Small intestine (tissue), 7 donors: Measurements from ENCODE around the gene EAPP. TPM values are rescaled to one million over a fixed set of nuclear protein-coding genes. Genes with fewer than 3 reads are reported as not detected.

Experiments
- DNase-seq, 2 donors: peaks; one replicate each; pipeline versions ENCODE4 v3.0.0 to v3.0.0-alpha.2; 2013
- FAIRE-seq: peaks from 2 replicates; lab custom pipeline; 2012; peaks lifted over from hg19 to GRCh38; lab: Jason Lieb, UNC
- H3K27ac ChIP-seq, 3 donors: one replicate each; pipeline ENCODE4 v1.5.1; 2013; ENCODE audit warnings: low read length in 2 of 3, mild to moderate bottlenecking in 2 of 3, control low read depth in 1 of 3, inconsistent platforms in 1 of 3, low read depth in 1 of 3, moderate library complexity in 1 of 3
- H3K27me3 ChIP-seq, 3 donors: one replicate each; pipeline ENCODE4 v1.6.1; 2013; ENCODE audit warnings: low read length in 3 of 3, inconsistent platforms in 1 of 3; ENCODE audit not compliant: control insufficient read depth in 3 of 3, insufficient read depth in 3 of 3
- H3K36me3 ChIP-seq, 3 donors: one replicate each; pipeline ENCODE4 v1.6.1; 2013; ENCODE audit warnings: low read length in 3 of 3, inconsistent platforms in 1 of 3, low read depth in 1 of 3, mild to moderate bottlenecking in 1 of 3, moderate library complexity in 1 of 3; ENCODE audit not compliant: control insufficient read depth in 3 of 3, insufficient read depth in 2 of 3
- H3K4me1 ChIP-seq, 3 donors: one replicate each; pipeline ENCODE4 v1.6.1; 2013; ENCODE audit warnings: low read length in 2 of 3, inconsistent platforms in 1 of 3, low read depth in 1 of 3, mild to moderate bottlenecking in 1 of 3, moderate library complexity in 1 of 3; ENCODE audit not compliant: control insufficient read depth in 3 of 3, insufficient read depth in 2 of 3
- H3K4me3 ChIP-seq, 3 donors: one replicate each; pipeline ENCODE4 v1.5.1; 2013; ENCODE audit warnings: low read length in 3 of 3, control low read depth in 1 of 3, inconsistent platforms in 1 of 3, low read depth in 1 of 3, mild to moderate bottlenecking in 1 of 3, moderate library complexity in 1 of 3
- H3K9me3 ChIP-seq, 2 donors: one replicate each; pipeline ENCODE4 v1.6.1; 2013; ENCODE audit warnings: low read depth in 1 of 2, low read length in 1 of 2; ENCODE audit not compliant: control insufficient read depth in 2 of 2, insufficient read depth in 1 of 2
- WGBS, 3 donors: extraction: QIAGEN DNeasy Blood & Tissue Kit; methylation state at CpG; one replicate each; pipeline ENCODE4 v1.1.7; 2013; 5-methylcytosine and 5-hydroxymethylcytosine counted together
- polyA plus RNA-seq, 4 donors: library from polyadenylated mRNA; stranded (reverse) in 3 of 4; unstranded in 1 of 4; fragments of 200-250 nt in 3 of 4; fragments of 120-200 nt in 1 of 4; gene quantifications; one replicate each; pipeline versions ENCODE4 v1.2.1 to v1.2.3, GENCODE V29; 2013
- donor health status: healthy with polysubstance abuse.
- donor health status: control.
- donor health status: control.
- donor health status: Bipolar disorder and iron deficiency.
- donor health status: healthy.

Gene EAPP
- polyA plus RNA-seq, 4 donors = 48.0 to 74.0 (median 61.2) TPM

- Histone ChIP-seq H3K4me1 (peaks cover 0 to 6% (median 0%) of the 10 kb centered on the region in 3 donors), H3K36me3 (no peaks in the 10 kb centered on the region), H3K9me3 (no peaks in the 10 kb centered on the region), H3K4me3 (no peak overlapping the region), H3K27ac (no peak overlapping the region), H3K27me3 (no peaks in the 10 kb centered on the region)
- FAIRE-seq (no peak), DNase-seq (no peak)
- 78 to 89% (median 87%) methylated on average over 6 of the region's 6 CpGs for WGBS, 3 donors
Observed at GRCh38 chr14:34472706-34473279, 66.7 kb downstream of the EAPP start.

GRCh38 chr14:34470319-34470718 lies 69.2 kb downstream of the EAPP start:
- Histone ChIP-seq H3K36me3 (no peaks in the 10 kb centered on the region), H3K27ac (no peak overlapping the region), H3K9me3 (no peaks in the 10 kb centered on the region), H3K4me3 (no peak overlapping the region), H3K4me1 (peaks cover 0 to 15% (median 0%) of the 10 kb centered on the region in 3 donors), H3K27me3 (no peaks in the 10 kb centered on the region)
- DNase-seq = no peak
- no peak for FAIRE-seq

GRCh38 chr14:34466691-34467090 lies 72.8 kb downstream of the EAPP start:
- DNase-seq (no peak), FAIRE-seq (no peak)
- Histone ChIP-seq H3K9me3 (no peaks in the 10 kb centered on the region), H3K27ac (no peak overlapping the region), H3K27me3 (no peaks in the 10 kb centered on the region), H3K4me1 (peaks cover 0 to 24% (median 0%) of the 10 kb centered on the region in 3 donors), H3K36me3 (no peaks in the 10 kb centered on the region), H3K4me3 (no peak overlapping the region)
- 87 to 95% (median 93%) methylated on average over 2 of the region's 2 CpGs for WGBS, 3 donors

Other genes with a start within 250 kb of the EAPP start
- gene SPTSSA, start 77.5 kb downstream of the EAPP start, polyA plus RNA-seq = 10 to 100 TPM; 30.5 to 40.8 (median 36.7) TPM
- 100 to 1,000 TPM in 1 of 4 donors, 10 to 100 TPM in 3; 66.5 to 101 (median 70.5) TPM for gene SNX6, start 90.4 kb upstream of the EAPP start, polyA plus RNA-seq
- gene CFL2, start 174.9 kb upstream of the EAPP start, polyA plus RNA-seq = 10 to 100 TPM in 2 of 4 donors, 1 to 10 TPM in 2; 1.6 to 17.9 (median 11.1) TPM